Ishikawa (cell line): ENCODE data around the gene PIEZO2.

Source experiments
- CEBPB ChIP-seq: IDR thresholded peaks from 2 replicates; pipeline ENCODE4 v1.6.1; 2012
- CREB1 ChIP-seq: IDR thresholded peaks from 2 replicates; pipeline ENCODE4 v1.6.1; 2012; ENCODE audit warnings: low read depth
- EGR1 ChIP-seq: IDR thresholded peaks from 2 replicates; pipeline ENCODE4 v1.6.1; 2012
- EP300 ChIP-seq: IDR thresholded peaks from 2 replicates; pipeline ENCODE4 v1.6.1; 2012; ENCODE audit warnings: borderline replicate concordance
- FOXM1 ChIP-seq: IDR thresholded peaks from 2 replicates; pipeline ENCODE4 v1.6.1; 2012; ENCODE audit warnings: low read depth, borderline replicate concordance
- MAX ChIP-seq: IDR thresholded peaks from 2 replicates; pipeline ENCODE4 v1.6.1; 2012
- NFIC ChIP-seq: IDR thresholded peaks from 2 replicates; pipeline ENCODE4 v1.6.1; 2012
- RAD21 ChIP-seq: IDR thresholded peaks from 2 replicates; pipeline ENCODE4 v1.6.1; 2012; ENCODE audit warnings: low read depth
- REST ChIP-seq: IDR thresholded peaks from 2 replicates; pipeline ENCODE4 v1.6.1; 2012; ENCODE audit warnings: low read depth, mild to moderate bottlenecking
- TAF1 ChIP-seq: IDR thresholded peaks from 2 replicates; pipeline ENCODE4 v1.6.1; 2012; ENCODE audit warnings: low read depth, mild to moderate bottlenecking
- TCF12 ChIP-seq: IDR thresholded peaks from 2 replicates; pipeline ENCODE4 v1.6.1; 2012; ENCODE audit warnings: low read depth
- TEAD4 ChIP-seq: IDR thresholded peaks from 2 replicates; pipeline ENCODE4 v1.6.1; 2012
- ZBTB7A ChIP-seq: IDR thresholded peaks from 2 replicates; pipeline ENCODE4 v1.6.1; 2012; ENCODE audit warnings: low read depth
- TF ChIP-seq, protein P1 (sequence below): IDR thresholded peaks from 2 replicates; pipeline ENCODE4 v1.6.1; 2012

The PIEZO2 gene

DNA sequence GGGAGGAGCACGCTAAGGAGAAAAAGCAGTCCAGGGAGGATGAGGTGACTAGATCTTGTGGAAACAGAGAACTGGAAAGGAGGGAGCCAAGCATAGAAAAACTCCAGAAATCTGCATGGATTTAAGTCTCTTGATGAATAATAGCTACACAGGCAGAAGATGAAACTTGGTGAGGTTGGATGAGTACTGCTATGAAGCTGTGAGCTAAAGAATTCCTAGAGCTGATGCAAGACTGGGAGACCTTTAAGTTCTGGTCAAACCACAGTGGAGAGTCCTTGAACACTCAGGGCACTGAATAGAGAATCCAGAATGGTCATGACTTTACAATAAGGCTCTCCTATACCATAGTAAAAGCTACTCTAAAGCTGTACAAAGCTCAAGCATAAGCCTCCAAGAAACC lies 18.4 kb upstream of the PIEZO2 start:
- TF ChIP-seq EP300 (no peak), RAD21 (no peak), FOXM1 (no peak), TEAD4 (no peak), TCF12 (no peak), EGR1 (no peak), REST (no peak), TAF1 (no peak)

- no peak for TF ChIP-seq TCF12
- no peak for TF ChIP-seq ZBTB7A
- TF ChIP-seq MAX, result no peak
- no peak for TF ChIP-seq REST
- TF ChIP-seq EGR1, result no peak
- TF ChIP-seq TAF1, result no peak
- TF ChIP-seq FOXM1, result no peak
- TF ChIP-seq CREB1, result no peak
- TF ChIP-seq, protein P1, sequence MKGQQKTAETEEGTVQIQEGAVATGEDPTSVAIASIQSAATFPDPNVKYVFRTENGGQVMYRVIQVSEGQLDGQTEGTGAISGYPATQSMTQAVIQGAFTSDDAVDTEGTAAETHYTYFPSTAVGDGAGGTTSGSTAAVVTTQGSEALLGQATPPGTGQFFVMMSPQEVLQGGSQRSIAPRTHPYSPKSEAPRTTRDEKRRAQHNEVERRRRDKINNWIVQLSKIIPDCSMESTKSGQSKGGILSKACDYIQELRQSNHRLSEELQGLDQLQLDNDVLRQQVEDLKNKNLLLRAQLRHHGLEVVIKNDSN, result no peak
- TF ChIP-seq NFIC, result no peak
- no peak for TF ChIP-seq CEBPB
Measured at GRCh38 chr18:11165952-11166351, 16.6 kb upstream of the PIEZO2 start.

GRCh38 chr18:11165138-11165537 lies 15.8 kb upstream of the PIEZO2 start:
- TF ChIP-seq RAD21 (no peak), TAF1 (no peak), EGR1 (no peak), FOXM1 (no peak), NFIC (no peak), EP300 (no peak)

DNA sequence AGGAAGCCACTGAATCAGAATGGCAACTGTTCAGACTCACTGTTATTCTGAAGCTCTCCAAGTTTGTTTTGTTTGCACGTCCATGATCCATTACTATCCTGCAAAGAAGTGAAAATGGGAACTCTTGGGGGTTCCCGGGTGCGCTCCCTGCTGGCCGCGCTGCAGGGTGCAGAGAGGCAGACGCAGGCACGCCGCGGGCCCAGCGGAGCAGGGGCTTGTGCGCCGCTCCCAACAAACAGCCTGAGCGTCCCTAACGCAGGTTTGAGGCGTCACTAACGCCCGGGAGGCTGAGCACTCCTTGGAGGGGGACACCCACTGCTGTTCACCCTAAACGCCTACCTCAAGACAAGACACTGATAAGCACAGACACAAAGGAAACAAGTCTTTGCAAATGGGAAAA lies 14.3 kb upstream of the PIEZO2 start:
- TF ChIP-seq TEAD4 (no peak), RAD21 (no peak), TAF1 (no peak), REST (no peak), TCF12 (no peak), ZBTB7A (no peak), CREB1 (no peak), MAX (no peak), FOXM1 (no peak), CEBPB (no peak)
- TF ChIP-seq, protein P1, result no peak

DNA sequence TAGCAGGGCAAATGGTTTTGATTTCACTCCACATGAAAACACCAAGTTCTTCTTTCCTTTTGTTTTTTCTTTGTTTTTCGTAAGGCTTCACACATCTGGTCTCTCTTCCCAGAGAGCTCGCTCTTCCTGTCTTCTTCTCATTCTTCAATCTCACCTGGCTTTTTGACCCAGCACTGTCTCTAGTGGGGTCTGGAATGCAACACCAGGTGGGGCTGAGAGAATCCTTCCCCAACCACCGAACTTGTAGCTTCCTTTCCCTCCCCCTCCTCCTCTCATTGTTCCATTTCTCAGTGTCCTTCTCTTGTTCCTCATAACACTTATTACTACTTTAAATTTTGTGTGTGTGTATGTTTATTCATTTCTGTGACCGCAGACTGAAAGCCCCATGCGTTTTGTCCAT lies 13.5 kb upstream of the PIEZO2 start:
- TF ChIP-seq EGR1 (no peak), TCF12 (no peak)

DNA sequence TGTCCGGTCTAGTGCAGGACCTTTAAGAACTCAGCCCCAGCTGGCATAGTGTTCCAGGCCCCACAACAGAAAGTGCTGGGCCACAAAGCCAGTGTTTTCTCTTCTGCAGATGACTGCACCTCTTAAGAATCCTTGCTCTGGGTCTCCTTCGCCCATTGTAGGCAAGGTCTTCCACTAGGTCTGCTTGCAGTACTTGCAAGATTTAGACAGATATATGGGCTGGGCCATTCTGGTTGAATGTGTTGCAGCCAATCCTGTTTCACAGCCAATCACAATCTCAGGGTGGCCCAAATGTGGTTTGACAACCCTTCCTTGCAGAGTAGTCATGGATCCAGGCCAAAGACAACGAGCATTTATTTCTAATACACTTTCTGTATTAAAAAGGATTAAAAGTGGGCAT lies 13.1 kb upstream of the PIEZO2 start:
- TF ChIP-seq NFIC, result no peak
- TF ChIP-seq FOXM1, result no peak
- TF ChIP-seq EGR1, result no peak
- TF ChIP-seq REST, result no peak
- TF ChIP-seq TCF12, result no peak
- no peak for TF ChIP-seq ZBTB7A
